H9 (cell line): ENCODE results near the gene KRTAP1-3. TPM values are rescaled to one million over a fixed set of nuclear protein-coding genes. Genes with fewer than 3 reads are reported as not detected.

Source experiments
- DNase-seq: peaks from one replicate; pipeline ENCODE4 v3.0.0-alpha.2; 2017
- H2AFZ ChIP-seq: one replicate; pipeline ENCODE4 v1.6.1; 2013; ENCODE audit warnings: mild to moderate bottlenecking, low read length, control low read depth, moderate library complexity
- H2AK5ac ChIP-seq: 2 replicates; pipeline ENCODE4 v1.6.1; 2013; ENCODE audit warnings: low read length, control low read depth, mixed read lengths; ENCODE audit not compliant: insufficient read length
- H2BK120ac ChIP-seq: one replicate; pipeline ENCODE4 v1.6.1; 2013; ENCODE audit warnings: low read depth, mild to moderate bottlenecking, low read length, control low read depth, inconsistent platforms; ENCODE audit not compliant: poor library complexity, severe bottlenecking
- H2BK12ac ChIP-seq: 2 replicates; pipeline ENCODE4 v1.6.1; 2013; ENCODE audit warnings: low read length, control low read depth, mixed read lengths, low read depth; ENCODE audit not compliant: insufficient read length
- H2BK15ac ChIP-seq: 2 replicates; pipeline ENCODE4 v1.6.1; 2013; ENCODE audit warnings: low read depth, low read length, control low read depth
- H2BK20ac ChIP-seq: one replicate; pipeline ENCODE4 v1.6.1; 2013; ENCODE audit warnings: low read depth, mild to moderate bottlenecking, low read length, control low read depth, inconsistent platforms; ENCODE audit not compliant: poor library complexity, severe bottlenecking
- H2BK5ac ChIP-seq: 2 replicates; pipeline ENCODE4 v1.6.1; 2013; ENCODE audit warnings: low read length, control low read depth, mixed read lengths; ENCODE audit not compliant: insufficient read length
- H3K14ac ChIP-seq: 2 replicates; pipeline ENCODE4 v1.6.1; 2013; ENCODE audit warnings: low read length, control low read depth; ENCODE audit not compliant: insufficient read depth
- H3K18ac ChIP-seq: 2 replicates; pipeline ENCODE4 v1.6.1; 2013; ENCODE audit warnings: low read depth, mild to moderate bottlenecking, mixed read lengths, low read length, control low read depth; ENCODE audit not compliant: insufficient read length
- H3K23ac ChIP-seq: 2 replicates; pipeline ENCODE4 v1.6.1; 2013; ENCODE audit warnings: low read length, control low read depth, mixed read lengths, low read depth; ENCODE audit not compliant: insufficient read length
- H3K23me2 ChIP-seq: 2 replicates; pipeline ENCODE4 v1.6.1; 2013; ENCODE audit warnings: low read depth, mild to moderate bottlenecking, mixed read lengths, low read length, control low read depth; ENCODE audit not compliant: insufficient read length, poor library complexity, severe bottlenecking
- H3K27ac ChIP-seq: 2 replicates; pipeline ENCODE4 v1.5.1; 2013; ENCODE audit warnings: low read length, control low read depth, mixed read lengths, low read depth; ENCODE audit not compliant: insufficient read length
- H3K27me3 ChIP-seq: 2 replicates; pipeline ENCODE4 v1.6.1; 2013; ENCODE audit warnings: low read length, control low read depth, inconsistent platforms; ENCODE audit not compliant: insufficient read depth
- H3K4ac ChIP-seq: 2 replicates; pipeline ENCODE4 v1.6.1; 2013; ENCODE audit warnings: low read depth, mild to moderate bottlenecking, control low read depth, inconsistent platforms, low read length, moderate library complexity
- H3K4me1 ChIP-seq: 2 replicates; pipeline ENCODE4 v1.6.1; 2013; ENCODE audit warnings: low read length, control low read depth, inconsistent platforms; ENCODE audit not compliant: insufficient read depth
- H3K4me2 ChIP-seq: 2 replicates; pipeline ENCODE4 v1.6.1; 2013; ENCODE audit warnings: low read length, control low read depth, mixed read lengths; ENCODE audit not compliant: insufficient read length, insufficient read depth
- H3K56ac ChIP-seq: 2 replicates; pipeline ENCODE4 v1.6.1; 2013; ENCODE audit warnings: low read depth, mild to moderate bottlenecking, mixed read lengths, low read length, control low read depth; ENCODE audit not compliant: insufficient read length
- H3K79me1 ChIP-seq: 2 replicates; pipeline ENCODE4 v1.6.1; 2013; ENCODE audit warnings: low read depth, mild to moderate bottlenecking, moderate library complexity, low read length, control low read depth, inconsistent platforms; ENCODE audit not compliant: insufficient read depth, poor library complexity, severe bottlenecking
- H3K79me2 ChIP-seq: 2 replicates; pipeline ENCODE4 v1.6.1; 2013; ENCODE audit warnings: low read length, control low read depth, inconsistent platforms; ENCODE audit not compliant: insufficient read depth
- H3K9ac ChIP-seq: 2 replicates; pipeline ENCODE4 v1.6.1; 2013; ENCODE audit warnings: low read length, control low read depth, mixed read lengths; ENCODE audit not compliant: insufficient read length; ENCODE audit errors: extremely low read depth
- H3K9me3 ChIP-seq: one replicate; pipeline ENCODE4 v1.6.1; 2013; ENCODE audit warnings: low read depth, low read length, inconsistent platforms; ENCODE audit not compliant: control insufficient read depth
- H3T11ph ChIP-seq: one replicate; pipeline ENCODE4 v1.6.1; 2013; ENCODE audit warnings: mild to moderate bottlenecking, low read length, control low read depth, inconsistent platforms
- H4K20me1 ChIP-seq: one replicate; pipeline ENCODE4 v1.6.1; 2013; ENCODE audit not compliant: control insufficient read depth, insufficient read length, insufficient read depth
- H4K5ac ChIP-seq: 2 replicates; pipeline ENCODE4 v1.6.1; 2013; ENCODE audit warnings: low read depth, mild to moderate bottlenecking, mixed read lengths, low read length, control low read depth; ENCODE audit not compliant: insufficient read length
- H4K8ac ChIP-seq: replicated peaks from 2 replicates; pipeline ENCODE4 v1.6.1; 2013; ENCODE audit warnings: low read length, control low read depth, mixed read lengths, low read depth; ENCODE audit not compliant: insufficient read length
- H4K91ac ChIP-seq: 2 replicates; pipeline ENCODE4 v1.6.1; 2013; ENCODE audit warnings: low read depth, mild to moderate bottlenecking, moderate library complexity, mixed read lengths, low read length, control low read depth; ENCODE audit not compliant: insufficient read length
- H3K27ac Mint-ChIP-seq, 3 experiments: 2 replicates in 2 of 3; 3 replicates in 1 of 3; pipeline ENCODE4 v1.8.0; 2020 to 2021; ENCODE audit warnings: mixed read lengths in 3 of 3, mild to moderate bottlenecking in 1 of 3, moderate library complexity in 1 of 3
- H3K27me3 Mint-ChIP-seq: 2 replicates; pipeline ENCODE4 v1.8.0; 2021; ENCODE audit warnings: low read depth, mild to moderate bottlenecking, moderate library complexity, mixed read lengths
- H3K36me3 Mint-ChIP-seq, 3 experiments: 2 replicates in 2 of 3; 3 replicates in 1 of 3; pipeline ENCODE4 v1.8.0; 2020 to 2021; ENCODE audit warnings: low read depth in 3 of 3, mixed read lengths in 3 of 3; ENCODE audit not compliant: insufficient read depth in 1 of 3
- H3K4me1 Mint-ChIP-seq, 2 experiments: 2 replicates each; pipeline ENCODE4 v1.8.0; 2020; ENCODE audit warnings: mixed read lengths in 2 of 2
- H3K4me3 Mint-ChIP-seq, 2 experiments: 2 replicates in 1 of 2; 3 replicates in 1 of 2; pipeline ENCODE4 v1.8.0; 2020 to 2021; ENCODE audit warnings: mild to moderate bottlenecking in 2 of 2, mixed read lengths in 2 of 2, moderate library complexity in 1 of 2
- H3K9me3 Mint-ChIP-seq, 2 experiments: 2 replicates in 1 of 2; 3 replicates in 1 of 2; pipeline ENCODE4 v1.8.0; 2020; ENCODE audit warnings: mild to moderate bottlenecking in 2 of 2, mixed read lengths in 2 of 2, moderate library complexity in 1 of 2
- WGBS: extraction: QIAGEN DNeasy Blood & Tissue Kit; methylation state at CpG from one replicate; pipeline ENCODE4 v1.1.7; 2013; ENCODE audit warnings: missing lambda C conversion rate, low lambda C conversion rate, mixed read lengths; ENCODE audit not compliant: insufficient read length; ENCODE audit errors: extremely low coverage; 5-methylcytosine and 5-hydroxymethylcytosine counted together
- total RNA-seq: library from RNA; stranded (reverse); gene quantifications from 2 replicates; pipeline ENCODE4 v1.2.1, GENCODE V29; 2021
- TF ChIP-seq, protein P1 (sequence below): fragments of 200-600 bp; sonication (generic); conservative IDR thresholded peaks from 3 replicates; pipeline ENCODE4 v1.8.0; 2021; ENCODE audit warnings: antibody characterized with exemption, mild to moderate bottlenecking

Gene KRTAP1-3
- total RNA-seq, 1 experiment from 2014 or later, result not detected

DNA sequence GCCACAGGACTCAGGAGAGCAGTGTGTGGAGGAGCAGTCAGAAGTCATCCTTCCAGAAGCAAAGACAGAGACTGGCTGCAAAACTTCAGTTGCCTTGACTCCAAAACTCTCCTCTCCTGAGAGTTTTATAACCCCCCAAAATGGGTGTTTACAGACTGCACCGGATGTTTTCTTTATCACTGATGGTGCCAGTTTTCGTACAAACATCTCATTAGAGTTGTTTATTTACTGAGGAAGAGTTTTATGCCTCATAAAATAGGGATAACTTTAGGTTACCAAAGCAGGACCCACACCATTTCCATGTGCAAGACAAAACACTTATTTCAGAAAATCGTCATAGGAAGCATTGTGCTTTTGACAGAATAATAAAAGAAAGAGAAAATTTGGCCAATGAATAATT, 50.4 kb downstream of the KRTAP1-3 start, which contains the start of gene KRT40:
KRT40 (minus strand) TSS at position 101 of the 400 bp plus-strand sequence; CDS start at position 48, 53 bp downstream.
- no peak within 1 kb of the TSS for H4K91ac ChIP-seq
- no CpG with 5 or more reads among the region's 3 CpGs for WGBS
- no peaks in the 10 kb centered on the region for H3K9me3 ChIP-seq
- no peaks in the 10 kb centered on the region; the same call in 1 of the 2 replicates for H3K4me1 ChIP-seq
- no peak within 1 kb of the TSS for H4K8ac ChIP-seq
- H3K56ac ChIP-seq, result no peak within 1 kb of the TSS
- no peak within 1 kb of the TSS for H3K23ac ChIP-seq
- H4K20me1 ChIP-seq, result no peaks in the 10 kb centered on the region
- no peak within 1 kb of the TSS for H3K4ac ChIP-seq
- H3K14ac ChIP-seq, result no peak within 1 kb of the TSS; the same call in 1 of the 2 replicates
- H2BK20ac ChIP-seq, result no peak within 1 kb of the TSS
- no peaks in the 10 kb centered on the region for H3K79me1 ChIP-seq
- H3K4me2 ChIP-seq, result no peak within 1 kb of the TSS
- TF ChIP-seq, protein P1, sequence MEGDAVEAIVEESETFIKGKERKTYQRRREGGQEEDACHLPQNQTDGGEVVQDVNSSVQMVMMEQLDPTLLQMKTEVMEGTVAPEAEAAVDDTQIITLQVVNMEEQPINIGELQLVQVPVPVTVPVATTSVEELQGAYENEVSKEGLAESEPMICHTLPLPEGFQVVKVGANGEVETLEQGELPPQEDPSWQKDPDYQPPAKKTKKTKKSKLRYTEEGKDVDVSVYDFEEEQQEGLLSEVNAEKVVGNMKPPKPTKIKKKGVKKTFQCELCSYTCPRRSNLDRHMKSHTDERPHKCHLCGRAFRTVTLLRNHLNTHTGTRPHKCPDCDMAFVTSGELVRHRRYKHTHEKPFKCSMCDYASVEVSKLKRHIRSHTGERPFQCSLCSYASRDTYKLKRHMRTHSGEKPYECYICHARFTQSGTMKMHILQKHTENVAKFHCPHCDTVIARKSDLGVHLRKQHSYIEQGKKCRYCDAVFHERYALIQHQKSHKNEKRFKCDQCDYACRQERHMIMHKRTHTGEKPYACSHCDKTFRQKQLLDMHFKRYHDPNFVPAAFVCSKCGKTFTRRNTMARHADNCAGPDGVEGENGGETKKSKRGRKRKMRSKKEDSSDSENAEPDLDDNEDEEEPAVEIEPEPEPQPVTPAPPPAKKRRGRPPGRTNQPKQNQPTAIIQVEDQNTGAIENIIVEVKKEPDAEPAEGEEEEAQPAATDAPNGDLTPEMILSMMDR, result no peak
- H3K36me3 Mint-ChIP-seq, result no peaks in the 10 kb centered on the region
- H4K5ac ChIP-seq, result no peak within 1 kb of the TSS
- H2AK5ac ChIP-seq, result no peak within 1 kb of the TSS
- H3K27me3 ChIP-seq, result no peaks in the 10 kb centered on the region
- H3T11ph ChIP-seq, result no peak within 1 kb of the TSS
- no peak within 1 kb of the TSS for H2BK120ac ChIP-seq
- no peak within 1 kb of the TSS for H3K9ac ChIP-seq
- no peaks in the 10 kb centered on the region for H3K23me2 ChIP-seq
- H3K9me3 Mint-ChIP-seq, result peaks cover 0 to 5% of the 10 kb centered on the region in 2 experiments; a peak in 2 of 5 replicates
- H3K4me1 Mint-ChIP-seq, result peaks cover 11 to 14% of the 10 kb centered on the region in 2 experiments
- no peak within 1 kb of the TSS for H2BK15ac ChIP-seq
- H3K79me2 ChIP-seq, result no peaks in the 10 kb centered on the region
- no peak within 1 kb of the TSS for H3K27ac ChIP-seq
- H2BK12ac ChIP-seq, result no peak within 1 kb of the TSS
- no peak within 1 kb of the TSS; a peak in 1 of 7 replicates for H3K27ac Mint-ChIP-seq
- H3K27me3 Mint-ChIP-seq, result peaks cover 3% of the 10 kb centered on the region
- H3K18ac ChIP-seq, result no peak within 1 kb of the TSS
- no peak within 1 kb of the TSS for H2AFZ ChIP-seq
- DNase-seq, result no peak
- H2BK5ac ChIP-seq, result no peak within 1 kb of the TSS
- no peak within 1 kb of the TSS for H3K4me3 Mint-ChIP-seq

Other genes starting within 250 kb of the KRTAP1-3 start
- gene KRT28, start 234.9 kb downstream of the KRTAP1-3 start, total RNA-seq, result not detected in 2 replicates
- gene KRT10, start 212.3 kb downstream of the KRTAP1-3 start, total RNA-seq, result 24.0 and 28.4 TPM in 2 replicates
- not detected in 2 replicates for gene KRT12, start 167.7 kb downstream of the KRTAP1-3 start, total RNA-seq
- gene KRT20, start 149.6 kb downstream of the KRTAP1-3 start, total RNA-seq, result not detected in 2 replicates
- not detected in 2 replicates for gene KRT23, start 97.2 kb downstream of the KRTAP1-3 start, total RNA-seq
- not detected in 2 replicates for gene KRT39, start 67.9 kb downstream of the KRTAP1-3 start, total RNA-seq
- gene KRT40, start 50.5 kb downstream of the KRTAP1-3 start, total RNA-seq, result not detected in 2 replicates
- gene KRTAP3-3, start 40.7 kb downstream of the KRTAP1-3 start, total RNA-seq, result not detected in 2 replicates
- not detected in 2 replicates for gene KRTAP3-2, start 35.0 kb downstream of the KRTAP1-3 start, total RNA-seq
- gene KRTAP3-1, start 25.7 kb downstream of the KRTAP1-3 start, total RNA-seq, result not detected in 2 replicates
- not detected in 2 replicates for gene KRTAP1-5, start 7.7 kb downstream of the KRTAP1-3 start, total RNA-seq
- not detected in 2 replicates for gene KRTAP1-4, start 4.7 kb downstream of the KRTAP1-3 start, total RNA-seq
- gene KRTAP1-1, start 6.6 kb upstream of the KRTAP1-3 start, total RNA-seq, result not detected in 2 replicates
- not detected in 2 replicates for gene KRTAP2-1, start 12.4 kb upstream of the KRTAP1-3 start, total RNA-seq
- gene KRTAP2-2, start 20.4 kb upstream of the KRTAP1-3 start, total RNA-seq, result not detected in 2 replicates
- not detected in 2 replicates for gene KRTAP2-3, start 25.2 kb upstream of the KRTAP1-3 start, total RNA-seq
- not detected in 2 replicates for gene KRTAP2-4, start 31.0 kb upstream of the KRTAP1-3 start, total RNA-seq
- gene KRTAP4-7, start 49.3 kb upstream of the KRTAP1-3 start, total RNA-seq, result not detected in 2 replicates
- not detected in 2 replicates for gene KRTAP4-8, start 63.3 kb upstream of the KRTAP1-3 start, total RNA-seq
- not detected in 2 replicates for gene KRTAP4-16, start 67.3 kb upstream of the KRTAP1-3 start, total RNA-seq
- gene KRTAP4-9, start 70.5 kb upstream of the KRTAP1-3 start, total RNA-seq, result not detected in 2 replicates
- not detected in 2 replicates for gene KRTAP4-11, start 83.5 kb upstream of the KRTAP1-3 start, total RNA-seq
- gene KRTAP4-12, start 89.3 kb upstream of the KRTAP1-3 start, total RNA-seq, result not detected in 2 replicates
- not detected in 2 replicates for gene KRTAP4-6, start 105.7 kb upstream of the KRTAP1-3 start, total RNA-seq
- gene KRTAP4-5, start 115.0 kb upstream of the KRTAP1-3 start, total RNA-seq, result not detected in 2 replicates
- gene KRTAP4-4, start 125.9 kb upstream of the KRTAP1-3 start, total RNA-seq, result not detected in 2 replicates
- gene KRTAP4-3, start 133.3 kb upstream of the KRTAP1-3 start, total RNA-seq, result not detected in 2 replicates
- gene KRTAP4-2, start 143.3 kb upstream of the KRTAP1-3 start, total RNA-seq, result not detected in 2 replicates
- not detected in 2 replicates for gene KRTAP4-1, start 150.0 kb upstream of the KRTAP1-3 start, total RNA-seq
- not detected in 2 replicates for gene KRTAP9-1, start 155.0 kb upstream of the KRTAP1-3 start, total RNA-seq
- not detected in 2 replicates for gene KRTAP9-2, start 191.8 kb upstream of the KRTAP1-3 start, total RNA-seq
- gene KRTAP9-3, start 197.6 kb upstream of the KRTAP1-3 start, total RNA-seq, result not detected in 2 replicates
- not detected in 2 replicates for gene KRTAP9-8, start 203.1 kb upstream of the KRTAP1-3 start, total RNA-seq
- gene KRTAP9-4, start 214.8 kb upstream of the KRTAP1-3 start, total RNA-seq, result not detected in 2 replicates
- not detected in 2 replicates for gene KRTAP9-9, start 220.5 kb upstream of the KRTAP1-3 start, total RNA-seq
- gene KRTAP9-6, start 230.5 kb upstream of the KRTAP1-3 start, total RNA-seq, result not detected in 2 replicates
- not detected in 2 replicates for gene KRTAP9-7, start 240.8 kb upstream of the KRTAP1-3 start, total RNA-seq